Measurements from ENCODE around the gene B3GAT3.

B3GAT3 gene

DNA sequence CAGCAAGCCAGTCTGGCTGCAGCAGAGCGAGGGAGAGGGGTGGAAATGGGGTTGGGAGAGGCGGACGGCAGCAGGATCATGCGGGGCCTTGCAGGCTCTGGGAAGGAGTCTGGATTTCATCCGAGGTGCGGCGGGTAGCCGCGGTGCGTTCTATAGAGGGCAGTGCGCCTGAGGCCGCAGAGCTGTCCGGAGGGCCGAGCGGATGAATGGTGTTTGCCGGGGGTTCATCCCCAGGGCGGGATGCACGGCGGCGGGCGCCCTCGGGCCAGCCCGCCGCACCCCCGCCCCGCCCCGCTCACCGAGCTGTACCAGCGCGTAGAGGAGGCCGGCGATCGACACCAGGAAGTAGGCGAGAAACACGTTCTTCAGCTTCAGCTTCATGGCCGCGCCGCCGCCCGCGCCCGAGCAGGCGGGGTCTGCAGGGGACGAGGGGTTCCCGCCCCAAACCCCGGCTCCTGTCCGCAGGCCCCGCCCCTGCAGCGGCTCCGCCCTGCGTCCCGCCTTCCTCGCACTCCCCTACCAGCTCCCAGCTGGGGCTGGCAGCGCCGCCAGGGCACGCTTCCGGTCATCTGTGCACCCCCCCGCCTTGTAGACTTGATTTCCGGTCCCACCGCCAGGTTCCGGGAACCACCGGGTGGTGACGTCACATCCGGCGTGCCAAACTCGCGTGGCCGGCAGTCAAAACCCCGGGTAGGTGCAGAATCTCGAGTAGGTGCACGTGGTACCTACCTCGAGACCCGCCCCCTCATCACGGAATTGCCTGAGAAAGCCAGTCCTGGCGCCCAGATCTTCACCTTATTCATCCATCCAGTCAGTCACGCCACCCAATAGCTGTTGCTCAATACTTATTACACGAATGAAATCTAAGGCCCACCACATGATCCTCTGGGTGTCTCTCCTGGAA is at the start of gene B3GAT3:
Gene B3GAT3, minus strand, starts transcription at position 420 of the 904 bp plus-strand sequence. Its CDS starts 39 bp downstream, at position 381.
- DNase-seq (ENCODE audit: low read depth) = peak; percentile 97
- TF ChIP-seq CTCF (conservative IDR thresholded peaks at IDR 0.05; ENCODE audit: control insufficient read depth, insufficient read depth, low read depth, low read length) = no peak

DNA sequence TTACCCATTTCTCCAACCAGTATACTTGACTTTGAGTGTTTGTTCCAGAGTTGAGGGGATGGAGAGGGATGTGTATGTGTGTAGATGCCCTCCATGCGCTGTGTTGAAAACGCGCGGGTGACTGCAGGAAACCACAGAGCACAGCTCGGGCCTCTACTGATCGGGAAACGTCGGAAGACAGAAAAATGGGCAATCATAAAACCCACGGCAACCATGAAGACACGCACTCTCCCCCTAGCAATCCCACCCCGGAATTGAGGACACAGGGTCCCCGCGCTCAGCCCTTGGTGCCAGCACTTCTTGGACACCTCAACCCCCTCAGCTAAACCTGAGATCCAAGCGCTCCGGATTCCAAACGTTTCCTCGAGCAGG is 49.4 kb upstream of the B3GAT3 start:
- TF ChIP-seq CTCF (conservative IDR thresholded peaks at IDR 0.05; ENCODE audit: control insufficient read depth, insufficient read depth, low read depth, low read length) = no peak
- peak overlapping the region; percentile 86 for H3K4me3 ChIP-seq (ENCODE audit: control insufficient read depth, low read depth, low read length)
- peak; percentile 41 for DNase-seq (ENCODE audit: low read depth)

More for the DNA sequence above, at the start of gene B3GAT3:
- H3K4me3 ChIP-seq (ENCODE audit: control insufficient read depth, low read depth, low read length) = peak within 1 kb of the TSS; percentile 88

GRCh38 chr11:62669420-62670161 is 47.8 kb upstream of the B3GAT3 start:
- no peak overlapping the region for H3K4me3 ChIP-seq (ENCODE audit: control insufficient read depth, low read depth, low read length)
- no peak for TF ChIP-seq CTCF (conservative IDR thresholded peaks at IDR 0.05; ENCODE audit: control insufficient read depth, insufficient read depth, low read depth, low read length)
- no peak for DNase-seq (ENCODE audit: low read depth)

- DNase-seq (ENCODE audit: low read depth) = no peak
- H3K4me3 ChIP-seq (ENCODE audit: control insufficient read depth, low read depth, low read length) = no peak overlapping the region
- TF ChIP-seq CTCF (conservative IDR thresholded peaks at IDR 0.05; ENCODE audit: control insufficient read depth, insufficient read depth, low read depth, low read length) = no peak
These were observed 45.7 kb upstream of the B3GAT3 start for GRCh38 chr11:62667460-62667859.

- DNase-seq (ENCODE audit: low read depth) = no peak
- H3K4me3 ChIP-seq (ENCODE audit: control insufficient read depth, low read depth, low read length) = peak overlapping the region; percentile 94
- TF ChIP-seq CTCF (conservative IDR thresholded peaks at IDR 0.05; ENCODE audit: control insufficient read depth, insufficient read depth, low read depth, low read length) = no peak
These were observed 44.6 kb upstream of the B3GAT3 start for GRCh38 chr11:62666259-62666926.

DNA sequence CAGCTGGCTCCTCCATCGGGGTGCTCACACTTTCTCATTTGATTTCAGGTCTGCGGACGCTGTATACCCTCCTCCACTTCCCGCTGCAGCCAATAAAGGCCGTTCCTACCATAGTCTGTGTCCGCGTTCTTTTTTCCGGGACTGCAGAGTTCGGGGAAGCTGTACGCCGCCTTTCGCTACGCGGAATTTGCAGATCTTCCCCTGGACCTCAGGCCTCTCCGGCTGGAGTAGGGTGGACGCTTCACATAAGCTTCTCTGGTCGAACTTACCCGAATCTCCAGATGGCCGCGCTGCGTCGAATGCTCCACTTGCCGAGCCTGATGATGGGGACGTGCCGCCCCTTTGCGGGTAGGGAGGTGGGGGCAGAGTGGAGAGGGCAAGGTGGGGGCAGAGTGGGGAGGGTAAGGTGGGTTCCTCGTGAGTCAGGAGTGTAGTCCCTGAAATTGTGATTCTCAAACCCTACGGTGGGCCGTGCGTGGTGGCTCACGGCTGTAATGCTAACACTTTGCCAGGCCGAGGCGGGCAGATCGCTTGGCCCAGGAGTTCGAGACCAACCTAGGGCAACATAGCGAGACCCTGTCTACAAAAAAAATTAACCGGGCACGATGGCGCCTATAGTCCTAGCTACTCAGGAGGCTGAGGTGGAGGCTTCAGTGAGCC is 43.9 kb upstream of the B3GAT3 start:
- peak; percentile 59 for DNase-seq (ENCODE audit: low read depth)
- TF ChIP-seq CTCF (conservative IDR thresholded peaks at IDR 0.05; ENCODE audit: control insufficient read depth, insufficient read depth, low read depth, low read length) = no peak
- peak overlapping the region; percentile 94 for H3K4me3 ChIP-seq (ENCODE audit: control insufficient read depth, low read depth, low read length)
